Measurements from ENCODE around the gene SLA2. TPM values are rescaled to one million over a fixed set of nuclear protein-coding genes. Genes with fewer than 3 reads are reported as not detected.
"Not testable (repeated sequence)": the region's sequence is repeated elsewhere in the genome, so short reads cannot be mapped to it uniquely, and the experiment has no call there.

Gene SLA2
- polyA plus RNA-seq, 1 experiment: not detected

DNA sequence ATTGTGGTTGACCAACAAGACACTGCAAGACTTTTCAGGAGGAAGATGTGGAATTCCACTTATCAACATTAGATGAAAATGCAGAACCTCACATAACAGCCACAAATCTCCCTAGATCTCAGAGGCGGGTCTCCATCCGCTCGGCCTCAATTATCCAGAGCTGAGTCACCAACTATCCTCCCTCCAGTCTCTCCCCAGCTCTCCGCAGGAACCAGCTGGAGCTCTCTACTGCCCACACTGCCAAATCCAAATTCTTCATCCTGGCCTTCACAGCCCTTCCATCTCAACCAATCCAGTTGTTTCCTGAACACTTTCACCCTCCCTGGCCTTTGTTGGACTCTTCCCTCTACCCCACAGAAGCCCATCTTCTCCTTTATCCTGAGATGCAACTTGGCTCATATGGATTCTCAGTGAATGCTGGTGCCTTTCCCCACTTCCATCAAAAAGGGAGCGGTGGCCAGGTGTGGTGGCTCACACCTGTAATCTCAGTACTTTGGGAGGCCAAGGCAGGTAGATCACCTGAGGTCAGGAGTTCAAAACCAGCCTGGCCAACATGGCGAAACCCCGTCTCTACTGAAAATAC lies 76.1 kb downstream of the SLA2 start:
- CTCF ChIA-PET: interaction anchor here (1.5 to 1.6 kb wide), 2 partner anchors 12 to 15 kb away, joined by 4 read pairs; no protein-coding TSS in a partner anchor
- POLR2A ChIA-PET: interaction anchor here (0.6 kb wide), 1 partner anchor 11 kb away, joined by 4 read pairs; no protein-coding TSS in a partner anchor
- no peak for TF ChIP-seq CTCF (IDR thresholded peaks at IDR 0.05; ENCODE audit: insufficient read depth, low read depth, low read length)
- Histone ChIP-seq H3K4me3 (ENCODE audit: low read depth, low read length) (no peak overlapping the region), H3K36me3 (ENCODE audit: control insufficient read depth, insufficient read depth, low read length) (no peaks in the 10 kb centered on the region), H3K27me3 (ENCODE audit: control insufficient read depth, insufficient read depth, low read length) (no peaks in the 10 kb centered on the region)
- DNase-seq (ENCODE audit: low read depth): no peak

DNA sequence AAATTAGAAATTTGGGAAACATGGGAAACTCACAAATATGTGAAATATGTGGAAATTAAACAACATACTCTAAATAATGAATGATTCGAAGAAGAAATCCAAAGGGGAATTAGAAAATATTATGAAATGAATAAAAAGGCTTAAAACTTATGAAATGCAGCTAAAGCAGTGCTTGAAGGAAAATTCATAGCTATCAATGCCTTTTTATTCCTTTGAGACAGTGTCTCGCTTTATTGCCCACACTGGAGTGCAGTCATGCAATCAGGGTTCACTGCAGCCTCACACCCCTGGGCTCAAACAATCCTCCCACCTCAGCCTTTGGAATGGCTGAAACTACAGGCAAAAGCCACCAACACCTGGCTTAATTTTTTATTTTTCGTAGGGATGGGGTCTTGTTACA lies 80.5 kb downstream of the SLA2 start:
- CTCF ChIA-PET: no interaction called here
- no peak for DNase-seq (ENCODE audit: low read depth)
- POLR2A ChIA-PET: no interaction called here
- Histone ChIP-seq H3K36me3 (ENCODE audit: control insufficient read depth, insufficient read depth, low read length) (no peaks in the 10 kb centered on the region), H3K27me3 (ENCODE audit: control insufficient read depth, insufficient read depth, low read length) (no peaks in the 10 kb centered on the region), H3K4me3 (ENCODE audit: low read depth, low read length) (no peak overlapping the region)
- no peak for TF ChIP-seq CTCF (IDR thresholded peaks at IDR 0.05; ENCODE audit: insufficient read depth, low read depth, low read length)

- POLR2A ChIA-PET: not testable (repeated sequence)
Measured at GRCh38 chr20:36564726-36565121, 81.3 kb downstream of the SLA2 start.

DNA sequence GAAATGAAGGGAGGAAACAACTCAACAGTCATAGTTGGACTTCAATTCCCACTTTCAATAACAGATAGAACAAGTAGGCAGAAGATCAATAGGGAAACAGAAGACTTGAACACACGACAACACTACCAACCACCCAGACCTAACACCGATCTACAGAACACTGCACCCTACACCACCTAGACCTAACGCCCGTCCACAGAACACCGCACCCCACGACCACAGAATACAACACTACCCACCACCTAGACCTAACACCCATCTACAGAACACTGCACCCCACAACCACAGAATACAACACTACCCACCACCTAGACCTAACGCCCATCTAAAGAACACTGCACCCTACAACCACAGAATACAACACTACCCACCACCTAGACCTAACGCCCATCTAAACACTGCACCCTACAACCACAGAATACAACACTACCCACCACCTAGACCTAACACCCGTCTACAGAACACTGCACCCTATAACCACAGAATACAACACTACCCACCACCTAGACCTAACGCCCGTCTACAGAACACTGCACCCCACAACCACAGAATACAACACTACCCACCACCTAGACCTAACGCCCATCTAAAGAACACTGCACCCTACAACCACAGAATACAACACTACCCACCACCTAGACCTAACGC lies 81.8 kb downstream of the SLA2 start:
- H3K36me3 ChIP-seq (ENCODE audit: control insufficient read depth, insufficient read depth, low read length); POLR2A ChIA-PET; DNase-seq (ENCODE audit: low read depth); H3K4me3 ChIP-seq (ENCODE audit: low read depth, low read length); CTCF ChIA-PET; H3K27me3 ChIP-seq (ENCODE audit: control insufficient read depth, insufficient read depth, low read length): not testable (repeated sequence)

More at GRCh38 chr20:36564726-36565121, 81.3 kb downstream of the SLA2 start:
- DNase-seq (ENCODE audit: low read depth); CTCF ChIA-PET; H3K4me3 ChIP-seq (ENCODE audit: low read depth, low read length); H3K36me3 ChIP-seq (ENCODE audit: control insufficient read depth, insufficient read depth, low read length); H3K27me3 ChIP-seq (ENCODE audit: control insufficient read depth, insufficient read depth, low read length): not testable (repeated sequence)

DNA sequence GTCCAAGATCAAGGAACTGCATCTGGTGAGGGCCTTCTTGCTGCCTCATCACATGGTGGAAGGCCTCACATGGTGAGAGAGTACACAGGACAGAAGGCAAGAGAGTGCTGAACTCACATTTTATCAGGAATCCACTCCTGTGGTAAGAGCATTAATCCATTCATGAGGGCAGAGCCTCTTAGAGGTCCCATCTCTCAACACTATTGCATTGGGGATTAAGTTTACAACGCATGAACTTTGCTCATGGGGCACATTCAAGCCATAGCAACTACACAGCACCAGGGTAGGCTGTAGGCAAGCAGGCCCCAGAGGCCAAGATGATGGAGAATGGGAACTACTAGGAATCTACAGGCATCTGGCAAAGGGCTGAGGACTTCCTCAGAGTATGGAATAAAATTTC lies 82.6 kb downstream of the SLA2 start:
- no peak overlapping the region for H3K4me3 ChIP-seq (ENCODE audit: low read depth, low read length)
- CTCF ChIA-PET: no interaction called here
- H3K36me3 ChIP-seq (ENCODE audit: control insufficient read depth, insufficient read depth, low read length): no peaks in the 10 kb centered on the region
- no peak for TF ChIP-seq CTCF (IDR thresholded peaks at IDR 0.05; ENCODE audit: insufficient read depth, low read depth, low read length)
- no peak for DNase-seq (ENCODE audit: low read depth)
- POLR2A ChIA-PET: no interaction called here
- H3K27me3 ChIP-seq (ENCODE audit: control insufficient read depth, insufficient read depth, low read length): no peaks in the 10 kb centered on the region

GRCh38 chr20:36562724-36563123 lies 83.3 kb downstream of the SLA2 start:
- Histone ChIP-seq H3K4me3 (ENCODE audit: low read depth, low read length) (no peak overlapping the region), H3K36me3 (ENCODE audit: control insufficient read depth, insufficient read depth, low read length) (no peaks in the 10 kb centered on the region), H3K27me3 (ENCODE audit: control insufficient read depth, insufficient read depth, low read length) (no peaks in the 10 kb centered on the region)
- ChIA-PET POLR2A (no interaction called here), CTCF (interaction anchor here (1.6 to 1.7 kb wide), 2 partner anchors 12 to 43 kb away, joined by 6 to 8 read pairs; partner anchors contain the start of gene RAB5IF)
- no peak for TF ChIP-seq CTCF (IDR thresholded peaks at IDR 0.05; ENCODE audit: insufficient read depth, low read depth, low read length)
- no peak for DNase-seq (ENCODE audit: low read depth)

Small RNAs within 50 kb of the gene (small RNA-seq; reads per million reads assigned to genes)
- gene RF00019 (ENCODE audit: insufficient read length, low read depth, low replicate concordance): not detected

Other genes with a start within 250 kb of the SLA2 start
- 445 and 673 TPM in 2 replicates for gene MYL9, start 104.7 kb downstream of the SLA2 start, polyA plus RNA-seq (2011; rRNA removed)
- 8.3 and 10.8 TPM in 2 replicates for gene TGIF2, start 72.6 kb downstream of the SLA2 start, polyA plus RNA-seq (2011; rRNA removed)
- 92.4 and 138 TPM in 2 replicates for gene RAB5IF, start 40.4 kb downstream of the SLA2 start, polyA plus RNA-seq (2011; rRNA removed)
- gene NDRG3, start 99.9 kb upstream of the SLA2 start, polyA plus RNA-seq (2011; rRNA removed): 27.0 and 28.5 TPM in 2 replicates
- 7.3 and 11.0 TPM in 2 replicates for gene DSN1, start 127.6 kb upstream of the SLA2 start, polyA plus RNA-seq (2011; rRNA removed)
- 0.37 and 0.54 TPM in 2 replicates for gene TLDC2, start 229.9 kb upstream of the SLA2 start, polyA plus RNA-seq (2011; rRNA removed)